Measurements from ENCODE around the gene VWA3B.
"Not testable (repeated sequence)": the region's sequence is repeated elsewhere in the genome, so short reads cannot be mapped to it uniquely, and the experiment has no call there.

The VWA3B gene

GRCh38 chr2:98134172-98135005 lies 47.4 kb downstream of the VWA3B start:
- no peak for DNase-seq

GRCh38 chr2:98137196-98137595 lies 50.2 kb downstream of the VWA3B start:
- no peak for DNase-seq

- DNase-seq: not testable (repeated sequence)
Measured at GRCh38 chr2:98138978-98139377, 52.0 kb downstream of the VWA3B start.

- no peak for DNase-seq
Measured at GRCh38 chr2:98140210-98140609, 53.2 kb downstream of the VWA3B start.

GRCh38 chr2:98142106-98142791 lies 55.3 kb downstream of the VWA3B start:
- DNase-seq: no peak

GRCh38 chr2:98145070-98145469 lies 58.1 kb downstream of the VWA3B start:
- no peak for DNase-seq

- not testable (repeated sequence) for DNase-seq
Measured at GRCh38 chr2:98147900-98148299, 60.9 kb downstream of the VWA3B start.

GRCh38 chr2:98148595-98149332 lies 61.8 kb downstream of the VWA3B start:
- no peak for DNase-seq

- peak; percentile 87 for DNase-seq
Measured at GRCh38 chr2:98149333-98149697, 62.3 kb downstream of the VWA3B start.

GRCh38 chr2:98153481-98153880 lies 66.5 kb downstream of the VWA3B start:
- no peak for DNase-seq

GRCh38 chr2:98155291-98155690 lies 68.3 kb downstream of the VWA3B start:
- DNase-seq: no peak

- no peak for DNase-seq
Measured at GRCh38 chr2:98155716-98156115, 68.7 kb downstream of the VWA3B start.

GRCh38 chr2:98156304-98156703 lies 69.3 kb downstream of the VWA3B start:
- no peak for DNase-seq

- DNase-seq: no peak
Measured at GRCh38 chr2:98157557-98157956, 70.6 kb downstream of the VWA3B start.

- no peak for DNase-seq
Measured at GRCh38 chr2:98158305-98158704, 71.3 kb downstream of the VWA3B start.

GRCh38 chr2:98160554-98160953 lies 73.6 kb downstream of the VWA3B start:
- no peak for DNase-seq

- no peak for DNase-seq
Measured at GRCh38 chr2:98161186-98161585, 74.2 kb downstream of the VWA3B start.

- DNase-seq: no peak
Measured at GRCh38 chr2:98164256-98164655, 77.3 kb downstream of the VWA3B start.

GRCh38 chr2:98165516-98166071 lies 78.6 kb downstream of the VWA3B start:
- DNase-seq: no peak

GRCh38 chr2:98167916-98168315 lies 80.9 kb downstream of the VWA3B start:
- no peak for DNase-seq

- DNase-seq: no peak
Measured at GRCh38 chr2:98170076-98170475, 83.1 kb downstream of the VWA3B start.

GRCh38 chr2:98172150-98172765 lies 85.3 kb downstream of the VWA3B start:
- DNase-seq: no peak

GRCh38 chr2:98172951-98173350 lies 86.0 kb downstream of the VWA3B start:
- no peak for DNase-seq

All from HCEC 1CT (cell line).